Endometrium (tissue), 2 donors: ENCODE results near the gene ZNRF1.
"Not testable (repeated sequence)": the region's sequence is repeated elsewhere in the genome, so short reads cannot be mapped to it uniquely, and the experiment has no call there.

Experiments
- FAIRE-seq: peaks from 2 replicates; lab custom pipeline; 2012; peaks lifted over from hg19 to GRCh38; lab: Jason Lieb, UNC
- donor health status: control.
- donor health status: control.

Gene ZNRF1

DNA sequence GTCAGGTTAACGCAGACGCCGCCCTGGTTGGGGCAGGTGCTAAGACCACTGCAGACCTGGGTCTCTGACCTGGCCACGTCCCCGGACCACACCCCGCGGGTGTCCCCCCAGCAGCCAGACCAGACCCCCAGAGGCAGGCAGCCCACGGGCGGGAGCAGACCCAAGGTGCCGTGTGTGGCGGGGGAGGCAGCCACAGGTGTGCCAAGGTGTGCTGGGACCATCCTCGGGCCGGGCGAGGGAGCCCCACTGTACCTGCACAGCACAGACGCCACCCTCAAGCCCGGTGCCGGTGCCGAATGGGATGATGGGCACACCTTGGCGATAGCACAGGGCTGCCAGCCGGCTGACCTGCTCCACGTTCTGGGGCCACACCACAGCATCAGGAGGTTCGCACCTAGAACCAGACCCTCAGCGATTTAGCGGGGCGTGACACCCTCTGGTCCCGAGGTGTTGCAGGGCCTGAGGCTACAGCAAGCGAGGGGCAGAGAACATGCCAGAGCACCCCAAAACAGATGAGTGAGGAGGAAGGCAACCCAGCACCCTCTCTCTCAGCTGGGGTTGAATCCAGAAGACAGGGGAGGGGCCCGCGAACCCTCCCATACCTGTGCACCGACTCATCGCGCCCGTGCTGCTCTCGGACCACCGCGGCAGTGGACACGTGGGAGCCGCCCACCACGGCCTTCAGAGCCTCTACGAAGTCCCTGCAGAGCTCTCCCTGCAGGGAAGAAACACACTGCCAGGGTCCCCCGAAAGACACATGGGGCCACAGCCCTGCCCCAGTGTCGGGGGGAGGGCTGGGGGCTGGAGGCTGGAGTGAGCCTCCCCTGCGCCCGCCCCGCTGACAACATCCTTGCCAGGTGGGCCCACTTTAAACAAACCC, 116.4 kb downstream of the ZNRF1 start:
- no peak for FAIRE-seq

DNA sequence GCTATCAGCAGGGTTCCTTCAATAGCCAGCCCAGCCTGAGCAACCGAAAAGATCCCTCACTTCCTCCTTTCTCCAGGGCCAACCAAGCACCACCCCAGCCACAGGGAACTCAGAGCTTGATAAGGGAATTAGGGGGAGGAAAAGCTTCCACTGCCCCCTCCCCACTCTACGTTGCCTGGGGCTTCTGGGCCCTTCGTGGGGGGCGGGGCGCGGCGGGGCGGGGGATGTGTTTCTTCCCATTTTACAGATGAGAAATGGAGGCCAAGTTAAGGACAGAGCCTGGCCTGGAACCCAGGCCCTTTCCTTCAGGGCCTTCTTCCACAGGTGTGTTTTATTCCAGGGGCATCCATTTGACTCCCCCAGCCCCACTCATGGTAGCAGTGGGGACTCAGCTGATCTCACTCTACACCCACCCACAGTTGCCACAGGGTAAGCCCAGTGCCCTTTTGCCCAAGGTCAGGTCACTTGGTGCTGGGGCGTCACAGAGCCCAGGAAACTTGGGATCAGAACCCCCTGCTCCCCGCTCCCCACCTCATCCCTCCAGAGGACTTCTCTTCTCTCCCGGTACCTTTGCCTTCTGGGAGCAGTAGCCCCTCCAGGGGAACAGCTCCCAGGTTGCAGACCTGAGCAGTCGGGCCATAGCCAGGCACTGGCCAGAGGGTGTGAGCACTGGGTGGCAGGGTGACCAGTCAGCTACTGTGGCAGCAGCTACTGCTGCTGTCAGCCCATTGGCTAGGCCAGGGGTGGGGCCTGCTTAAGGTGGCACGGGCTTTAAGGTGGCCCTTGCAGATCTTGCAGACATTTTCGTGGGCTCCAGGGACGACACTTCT, 117.5 kb downstream of the ZNRF1 start, which contains the start of gene LDHD:
TSS of gene LDHD (minus strand) at position 700 of the 830 bp plus-strand sequence. CDS start at position 640, 60 bp downstream.
- no peak for FAIRE-seq

DNA sequence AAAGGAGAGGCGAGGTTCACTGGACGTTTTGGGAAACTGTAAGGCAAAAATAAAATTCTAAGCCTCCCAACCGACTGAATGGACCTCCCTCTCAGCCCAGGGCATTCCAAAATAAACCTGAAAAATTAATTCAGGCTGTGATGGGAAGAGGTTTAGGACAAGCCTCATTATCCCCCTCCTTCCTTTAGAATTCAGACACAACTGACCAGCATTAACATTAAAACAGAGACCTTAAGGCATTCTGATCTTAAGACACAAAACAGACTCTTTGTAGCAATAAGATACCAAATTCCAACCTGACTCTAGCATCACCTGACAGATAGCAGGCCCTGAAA, 118.1 kb downstream of the ZNRF1 start:
- FAIRE-seq = no peak

DNA sequence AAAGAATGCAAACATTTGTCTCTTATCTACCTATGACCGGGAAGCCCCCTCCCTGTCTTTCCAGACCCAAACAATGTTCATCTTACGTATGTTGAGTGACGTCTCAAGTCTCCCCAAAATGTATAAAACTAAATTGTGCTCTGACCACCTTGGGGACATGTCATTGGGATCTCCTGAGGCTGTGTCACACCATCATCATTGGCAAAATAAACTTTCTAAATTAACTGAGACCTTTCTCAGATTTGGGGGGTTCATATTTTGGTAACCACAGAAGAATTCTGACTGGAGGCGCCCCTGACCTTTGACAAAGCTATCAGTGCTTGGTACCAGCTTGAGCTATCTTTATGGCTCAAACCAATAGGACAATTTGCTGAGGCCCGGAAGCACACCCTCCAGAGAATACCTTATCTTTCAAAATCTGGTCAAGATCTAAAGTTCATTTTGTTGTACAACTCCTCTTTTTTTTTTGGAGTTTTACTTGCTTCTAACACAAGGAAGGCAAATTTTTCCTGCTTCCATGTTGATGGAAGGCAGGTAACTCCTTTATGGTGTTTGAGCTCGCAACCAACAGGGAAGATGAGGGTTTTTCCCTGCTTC, 120.2 kb downstream of the ZNRF1 start:
- no peak for FAIRE-seq

DNA sequence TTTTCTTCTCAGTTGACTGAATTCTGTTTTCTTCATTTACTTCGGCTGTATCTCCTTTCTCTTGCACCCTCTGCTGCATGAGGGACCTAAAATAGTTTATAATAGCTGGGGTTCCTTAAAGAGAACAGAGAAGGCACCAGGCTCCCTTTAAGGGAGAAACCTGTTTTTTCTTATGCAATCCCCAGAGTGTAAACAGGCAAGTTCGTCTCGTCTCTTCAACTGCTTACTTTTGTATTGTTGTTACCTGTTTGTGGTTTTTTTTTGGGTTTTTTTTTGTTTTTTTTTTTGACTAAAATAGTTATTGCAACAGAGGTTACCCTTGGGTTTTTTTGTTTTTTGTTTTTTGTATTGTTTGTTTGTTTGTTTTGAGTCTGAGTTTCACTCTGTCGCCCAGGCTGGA, 121.4 kb downstream of the ZNRF1 start:
- no peak for FAIRE-seq

DNA sequence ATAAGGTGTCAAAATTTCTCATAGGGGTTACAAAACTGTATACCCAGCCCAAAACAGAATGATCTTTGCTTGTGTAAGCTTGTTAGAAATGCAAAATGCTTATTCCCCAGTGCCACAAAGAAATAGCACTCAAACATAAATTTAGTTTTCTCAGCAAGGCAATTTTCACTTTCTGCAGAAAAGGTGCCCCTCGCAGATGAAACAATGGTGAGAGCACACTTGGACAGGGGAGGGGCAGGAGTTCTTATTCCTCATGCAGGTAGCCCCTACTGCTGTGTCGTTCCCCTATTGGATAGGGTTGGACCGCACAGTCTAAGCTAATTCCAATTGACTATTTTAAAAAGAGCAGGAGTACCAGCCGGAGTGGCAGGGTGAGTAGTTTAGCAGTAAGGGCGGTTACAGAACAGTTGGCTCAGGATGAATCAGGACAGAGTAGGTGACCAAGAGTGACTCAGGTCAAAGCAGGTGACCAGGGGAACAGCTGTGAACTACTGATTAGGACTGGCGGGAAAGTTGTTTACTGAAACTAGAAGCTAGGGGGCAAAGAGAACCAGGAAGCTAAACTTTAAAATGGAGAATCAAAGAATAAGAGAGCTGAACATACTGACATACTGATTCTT, 123.2 kb downstream of the ZNRF1 start:
- FAIRE-seq = no peak

DNA sequence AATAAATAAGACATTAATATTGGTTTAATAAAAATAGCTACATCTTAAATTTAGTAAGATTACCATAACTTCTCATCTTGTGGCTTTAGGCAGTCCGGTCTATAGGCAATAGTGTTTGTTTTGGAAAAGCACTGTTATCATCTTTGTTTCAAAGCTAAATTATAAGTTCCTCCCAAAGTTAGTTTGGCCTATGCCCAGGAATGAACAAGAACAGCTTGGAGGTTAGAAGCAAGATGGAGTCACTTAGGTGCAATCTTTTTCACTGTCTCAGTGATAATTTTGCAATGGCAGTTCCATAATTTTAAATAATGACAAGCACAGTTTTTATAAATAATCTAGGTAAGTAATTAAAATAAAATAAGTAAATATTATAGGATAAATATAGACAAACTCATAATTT, 123.8 kb downstream of the ZNRF1 start:
- FAIRE-seq = no peak

DNA sequence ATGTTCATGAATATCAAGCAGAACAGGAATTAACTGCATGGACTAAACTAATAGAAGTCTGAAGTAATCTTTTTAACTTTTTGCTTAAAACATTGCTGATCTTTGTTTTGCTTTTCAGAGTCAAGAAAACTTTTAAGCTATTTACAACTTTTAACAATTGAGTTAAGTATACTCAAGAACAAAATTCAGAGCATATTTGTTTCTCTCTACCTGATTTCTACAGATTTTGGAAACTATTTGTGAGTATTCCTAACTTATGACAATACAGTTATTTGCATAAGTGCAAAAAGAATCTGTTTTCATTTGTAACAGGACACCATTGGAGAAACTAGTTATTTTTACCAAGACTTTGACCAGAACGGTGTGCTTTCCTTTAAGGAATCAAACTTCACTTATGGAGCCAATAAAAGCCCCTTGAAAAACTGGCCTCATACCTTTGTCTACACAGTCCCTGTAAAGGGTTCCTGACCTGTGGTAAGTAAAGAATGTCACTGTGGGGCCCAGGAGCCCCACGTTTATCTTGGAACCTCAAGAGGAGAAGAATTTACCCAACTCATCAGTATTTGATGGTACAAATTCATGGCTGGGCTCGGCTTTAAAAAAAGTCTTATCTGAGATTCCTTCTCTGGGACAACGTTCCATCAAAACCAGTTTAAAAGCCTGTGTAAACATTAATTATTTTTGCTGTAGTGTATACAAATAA, 129.0 kb downstream of the ZNRF1 start:
- FAIRE-seq = no peak

DNA sequence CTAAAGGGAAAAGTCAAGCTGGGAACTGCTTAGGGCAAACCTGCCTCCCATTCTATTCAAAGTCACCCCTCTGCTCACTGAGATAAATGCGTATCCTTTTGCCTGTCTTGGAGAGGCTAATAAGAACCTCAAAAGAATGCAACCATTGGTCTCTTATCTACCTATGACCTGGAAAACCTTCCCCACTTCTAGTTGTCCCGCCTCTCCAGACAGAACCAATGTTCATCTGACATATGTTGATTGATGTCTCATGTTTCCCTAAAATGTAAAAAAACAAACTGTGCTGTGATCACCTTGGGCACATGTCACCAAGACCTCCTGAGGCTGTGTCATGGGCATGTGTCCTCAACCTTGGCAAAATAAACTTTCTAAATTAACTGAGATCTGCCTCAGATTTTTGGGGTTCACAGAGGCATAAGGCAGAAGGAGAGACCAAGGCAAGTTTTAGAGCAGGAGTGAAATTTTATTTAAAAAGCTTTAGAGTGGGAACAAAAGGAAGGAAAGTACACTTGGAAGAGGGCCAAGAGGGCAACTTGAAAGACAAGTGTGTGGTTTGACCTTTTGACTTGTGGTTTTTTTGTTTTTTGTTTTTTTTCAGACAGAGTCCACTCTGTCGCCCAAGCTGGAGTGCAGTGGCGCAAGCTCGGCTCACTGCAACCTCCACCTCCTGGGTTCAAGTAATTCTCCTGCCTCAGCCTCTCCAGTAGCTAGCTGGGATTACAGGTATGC, 130.8 kb downstream of the ZNRF1 start:
- not testable (repeated sequence) for FAIRE-seq

DNA sequence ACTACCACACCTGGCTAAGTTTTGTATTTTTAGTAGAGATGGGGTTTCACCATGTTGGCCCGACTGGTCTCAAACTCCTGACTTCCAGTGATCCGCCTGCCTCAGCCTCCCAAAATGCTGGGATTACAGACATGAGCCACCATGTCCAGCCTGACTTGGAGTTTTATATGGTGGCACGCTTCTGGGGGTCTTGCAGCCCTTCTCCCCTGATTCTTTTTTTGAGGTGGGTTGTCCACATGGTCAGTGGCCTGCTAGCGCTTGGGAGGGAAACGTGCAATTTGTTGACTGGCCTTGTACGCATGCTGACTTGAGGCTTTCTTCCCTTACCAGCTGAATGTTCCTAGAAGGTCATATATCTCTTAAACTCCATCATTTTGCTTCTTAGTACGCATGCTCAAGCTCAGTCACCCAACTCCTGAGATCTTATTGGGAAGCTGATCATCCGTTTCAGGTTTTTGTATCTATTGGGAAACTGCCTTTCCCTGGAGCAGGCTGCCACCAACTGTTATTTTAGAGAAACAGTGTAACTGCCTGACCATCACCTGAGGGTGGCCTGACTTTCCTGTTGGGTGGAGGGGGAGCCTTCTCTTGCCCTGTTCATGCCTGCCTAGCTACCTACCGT, 131.4 kb downstream of the ZNRF1 start:
- FAIRE-seq = no peak

DNA sequence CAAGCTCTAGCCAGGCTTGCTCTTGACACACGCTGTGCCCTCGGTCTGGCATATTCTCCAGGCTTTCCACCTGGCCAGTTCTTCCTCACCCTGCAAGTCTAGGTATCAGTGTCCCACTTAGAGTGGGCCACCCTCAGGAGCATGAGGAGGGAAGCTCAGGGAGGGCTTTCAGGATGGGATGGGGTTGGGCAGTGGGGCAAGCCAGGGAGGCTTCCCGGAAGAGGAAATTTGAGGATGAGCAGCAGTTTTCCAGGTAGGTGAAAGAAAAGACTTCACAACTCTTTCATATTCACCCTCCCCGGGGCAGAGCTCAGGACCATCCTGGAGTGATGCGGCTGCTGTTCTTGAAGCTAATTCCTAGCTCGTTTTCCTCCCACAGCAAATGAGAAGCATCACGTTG, 132.3 kb downstream of the ZNRF1 start:
- no peak for FAIRE-seq

DNA sequence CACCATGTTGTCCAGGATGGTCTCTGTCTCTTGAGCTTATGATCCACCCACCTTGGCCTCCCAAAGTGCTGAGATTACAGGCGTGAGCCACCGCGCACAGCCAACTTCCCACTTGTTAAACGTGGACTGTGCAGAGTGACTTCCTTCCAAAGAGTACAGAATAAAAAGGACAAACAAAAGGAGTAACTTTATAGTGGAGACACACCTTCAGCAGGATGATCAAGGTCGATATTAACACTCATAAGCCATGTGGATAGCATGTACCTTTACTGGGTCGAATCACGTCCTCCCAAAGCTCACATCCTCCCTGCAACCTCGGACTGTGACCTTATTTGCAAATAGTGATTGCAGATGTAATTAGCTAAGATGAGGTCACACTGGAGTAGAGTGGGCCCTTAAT, 139.4 kb downstream of the ZNRF1 start:
- FAIRE-seq = no peak

DNA sequence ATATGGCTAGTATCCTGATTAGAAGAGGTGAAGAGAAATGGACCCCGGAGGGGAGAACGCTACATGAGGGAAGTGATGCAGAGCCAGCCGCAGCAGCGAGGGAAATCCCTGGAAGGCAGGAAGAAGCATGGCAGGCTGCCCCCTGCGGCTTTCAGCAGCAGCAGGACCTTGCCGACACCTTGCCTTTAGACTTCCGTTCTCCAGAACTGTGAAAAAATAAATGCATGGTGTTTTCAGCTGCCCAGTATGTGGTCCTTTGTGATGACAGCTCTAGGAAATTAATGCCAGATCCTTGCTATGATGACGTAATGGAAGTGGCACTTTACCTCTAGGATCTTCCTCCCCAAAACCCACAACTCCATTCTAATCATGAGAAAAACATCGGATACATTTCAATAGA, 139.8 kb downstream of the ZNRF1 start:
- FAIRE-seq = no peak

DNA sequence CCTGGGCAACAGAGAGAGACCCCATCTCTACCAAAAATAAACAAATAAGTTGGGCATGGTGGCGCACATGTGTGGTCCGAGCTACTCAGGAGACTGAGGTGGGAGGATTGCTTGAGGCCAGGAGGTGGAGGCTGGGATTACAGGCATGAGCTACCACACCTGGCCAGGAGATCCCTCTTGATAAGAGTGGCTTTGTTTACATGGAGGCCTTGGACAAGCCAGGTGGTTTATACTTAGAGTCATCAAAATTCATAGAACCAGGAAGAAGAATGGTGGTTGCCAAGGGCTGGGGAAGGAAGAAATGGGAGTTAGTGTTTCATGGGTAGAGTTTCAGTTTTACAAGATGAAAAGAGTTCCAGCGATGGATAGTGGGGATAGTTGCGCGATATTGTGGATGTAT, 140.7 kb downstream of the ZNRF1 start:
- FAIRE-seq = no peak

DNA sequence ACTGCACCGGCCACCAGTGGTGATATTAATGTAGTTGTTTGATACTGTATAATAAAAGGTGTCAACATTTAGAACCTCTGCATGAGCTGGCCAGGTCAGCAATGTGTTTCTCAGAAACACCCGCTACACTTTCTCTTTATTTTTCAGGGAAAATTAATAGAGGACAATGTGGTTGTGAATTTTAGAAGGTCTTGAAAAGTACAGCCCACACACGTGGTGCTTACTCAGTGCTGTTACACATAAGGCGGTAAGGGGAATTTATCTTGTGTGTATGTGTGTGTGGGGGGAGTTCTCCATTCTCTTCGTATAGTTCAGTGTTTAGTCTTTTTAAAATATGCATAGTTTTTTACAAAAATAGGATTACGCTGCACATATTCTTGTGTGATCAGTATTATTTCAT, 145.1 kb downstream of the ZNRF1 start:
- FAIRE-seq = no peak

DNA sequence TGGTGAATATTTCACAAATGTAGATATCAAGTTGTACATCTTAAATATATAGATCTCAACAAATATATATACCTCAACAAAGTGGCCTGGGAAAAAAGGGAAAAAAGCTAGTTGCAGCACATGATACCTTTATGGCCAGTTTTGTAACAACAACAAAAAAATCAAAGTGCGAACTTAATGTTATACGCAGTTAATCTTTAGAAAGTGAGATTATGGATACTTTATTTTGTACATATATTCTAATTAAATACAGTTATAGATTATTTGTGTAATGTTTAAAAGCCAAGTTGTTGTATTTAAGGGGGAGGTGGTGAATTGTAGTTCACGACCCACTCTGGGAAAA, 149.1 kb downstream of the ZNRF1 start:
- no peak for FAIRE-seq

DNA sequence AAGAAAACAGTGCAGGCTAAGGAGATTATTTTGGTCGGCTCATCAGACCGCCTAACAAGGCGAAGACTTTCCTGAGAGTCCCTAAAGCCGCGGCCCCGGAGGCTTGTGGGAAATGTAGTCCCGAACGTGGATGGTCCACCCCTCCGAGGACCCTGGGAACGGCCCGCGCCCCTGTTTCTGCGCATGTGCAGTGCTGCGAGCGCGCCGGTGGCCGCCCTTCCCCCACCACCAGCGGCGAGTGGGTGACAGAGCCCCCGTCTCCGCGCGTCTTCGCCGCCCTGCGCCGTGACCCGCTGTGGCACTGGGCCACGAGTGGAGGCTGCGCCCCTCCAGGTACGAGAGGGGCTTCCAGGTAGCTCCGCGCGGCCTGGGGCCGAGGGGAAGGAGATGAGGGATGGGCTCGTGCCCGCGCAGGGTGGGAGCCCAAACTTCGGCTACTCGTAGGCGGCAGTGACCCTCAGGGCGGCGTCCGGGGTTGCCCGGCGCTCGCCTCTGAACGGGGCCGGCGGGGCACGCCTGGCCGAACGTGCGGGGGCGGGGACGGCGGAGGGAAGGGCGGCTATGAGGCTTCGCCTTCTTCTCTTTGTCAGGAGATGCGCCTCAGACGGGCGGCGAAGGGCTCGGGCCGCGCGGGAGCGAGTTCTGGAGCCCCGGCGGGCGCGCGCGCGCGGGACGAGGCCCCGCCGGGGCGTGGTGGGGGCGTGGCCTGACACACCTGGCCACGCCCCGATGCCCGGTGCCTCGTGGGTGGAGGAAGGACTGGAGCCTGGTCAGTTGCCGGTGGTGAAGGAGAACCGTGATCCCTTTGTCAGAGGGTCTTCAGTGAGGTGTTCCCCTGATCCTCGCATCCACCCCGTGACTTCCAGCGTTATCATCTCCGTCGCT, 149.7 kb downstream of the ZNRF1 start, which contains the start of gene ZFP1:
TSS of gene ZFP1 (plus strand) at position 214 of the 885 bp plus-strand sequence. CDS start 4,428 bp downstream, outside the sequence.
- FAIRE-seq = peak; percentile 81

DNA sequence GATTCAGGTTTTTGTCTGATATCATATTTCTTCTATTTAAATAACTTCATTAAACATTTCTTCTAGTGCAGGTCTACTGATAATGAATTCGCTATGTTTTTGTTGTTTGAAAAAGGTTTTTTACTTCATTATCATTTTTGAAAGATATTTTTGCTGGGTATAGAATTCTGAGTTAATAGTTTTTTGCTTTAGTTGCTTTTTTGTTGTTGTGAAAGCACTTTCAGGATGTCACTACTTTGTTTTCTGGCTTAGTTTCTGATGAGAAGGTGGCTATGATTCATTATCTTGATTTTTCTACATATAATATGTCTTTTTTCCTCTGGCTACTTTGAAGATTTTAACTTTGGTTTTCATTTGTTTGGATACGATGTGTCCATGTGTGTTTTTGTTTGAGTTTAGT, 153.0 kb downstream of the ZNRF1 start:
- FAIRE-seq = no peak

DNA sequence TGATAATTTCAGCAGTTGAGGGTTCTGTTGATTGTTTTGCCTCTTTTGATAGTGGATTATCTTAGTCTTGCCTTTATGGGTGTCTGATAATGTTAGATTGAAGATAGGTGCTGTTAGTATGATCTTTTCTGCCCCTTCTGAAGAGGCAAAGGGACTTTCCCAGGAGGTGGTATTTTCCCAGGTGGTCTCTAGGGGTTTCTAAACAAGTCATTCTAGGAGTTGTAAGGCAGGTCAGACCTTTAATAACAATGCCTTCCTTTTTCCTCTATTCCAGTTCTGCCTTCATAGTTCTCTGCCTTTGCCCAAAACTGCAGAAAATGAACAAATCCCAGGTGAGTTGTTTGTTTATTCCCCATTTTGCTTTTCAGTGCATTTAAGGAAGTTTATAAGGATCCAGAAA, 153.8 kb downstream of the ZNRF1 start:
- no peak for FAIRE-seq

DNA sequence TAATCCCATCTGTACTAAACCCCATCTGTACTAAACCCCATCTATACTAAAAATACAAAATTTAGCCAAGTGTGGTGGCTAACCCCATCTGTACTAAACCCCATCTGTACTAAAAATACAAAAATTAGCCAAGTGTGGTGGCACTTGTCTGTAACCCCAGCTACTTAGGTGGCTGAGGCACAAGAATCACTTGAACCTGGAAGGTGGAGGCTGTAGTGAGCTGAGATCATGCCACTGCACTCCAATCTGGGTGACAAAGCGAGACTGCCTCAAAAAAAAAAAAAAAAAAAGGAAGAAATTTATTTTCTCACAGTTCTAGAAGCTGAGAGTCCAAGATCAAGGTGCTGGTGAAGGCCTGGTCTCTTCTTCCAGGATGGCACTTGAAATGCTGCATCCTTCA, 161.6 kb downstream of the ZNRF1 start:
- FAIRE-seq = no peak
